Dermis microvascular lymphatic vessel endothelial cell (primary cell): ENCODE measurements around the gene CITED1. TPM values are rescaled to one million over a fixed set of nuclear protein-coding genes. Genes with fewer than 3 reads are reported as not detected.
"Not testable (repeated sequence)": the region's sequence is repeated elsewhere in the genome, so short reads cannot be mapped to it uniquely, and the experiment has no call there.

ENCODE experiments used
- DNase-seq, 2 donors: peaks; one replicate each; pipeline versions ENCODE4 v3.0.0 to v3.0.0-alpha.2; 2010; ENCODE audit warnings: low read depth in 2 of 2
- total RNA-seq: library from RNA; depleted of rRNA; stranded (reverse); fragments of >200 nt; gene quantifications from 2 replicates; pipeline ENCODE4 v1.2.1, GENCODE V29; 2014

The CITED1 gene
- total RNA-seq: 0.13 TPM in 2 replicates

- no peak for DNase-seq
These were observed at the start of gene CITED1 for GRCh38 chrX:72305286-72306084. TSS of gene CITED1 (minus strand) at chrX:72305914. CDS start at chrX:72302869, 3,045 bp downstream.

- no peak for DNase-seq
These were observed 47.1 kb upstream of the CITED1 start for GRCh38 chrX:72352786-72353185.

DNA sequence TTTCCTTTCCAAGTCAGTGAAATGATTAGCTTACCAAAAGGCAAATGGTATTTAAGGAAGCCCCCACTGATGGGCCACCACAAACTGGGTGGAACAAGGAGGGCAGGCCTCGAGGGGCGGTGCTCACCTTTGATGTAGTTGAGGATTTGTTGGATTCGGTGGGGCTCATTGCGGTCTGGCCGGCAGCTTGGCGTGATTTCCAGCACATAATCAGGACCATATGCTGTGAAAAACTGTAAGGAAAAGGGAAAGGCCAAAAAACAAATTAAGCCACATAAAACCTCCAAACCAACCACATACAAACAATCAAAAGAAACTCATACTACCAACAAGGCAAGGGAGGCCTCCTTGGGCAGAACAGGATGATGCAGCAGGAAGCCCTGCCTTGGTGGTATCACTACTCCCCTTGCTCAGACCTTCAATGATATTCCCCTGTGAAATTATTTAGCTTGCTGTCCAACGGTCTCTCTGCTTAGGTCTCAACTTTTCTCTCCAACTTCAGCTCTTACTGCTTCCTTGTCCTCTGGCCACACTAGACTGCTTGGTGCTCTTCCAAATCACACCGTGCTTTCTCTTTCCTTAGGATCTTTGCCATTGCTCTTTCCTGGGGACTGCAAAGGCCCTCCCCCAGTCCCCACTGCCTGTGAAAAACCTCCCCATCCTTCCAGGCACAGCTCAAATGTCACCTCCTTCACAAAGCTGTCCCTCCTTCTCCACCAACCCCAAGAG, 46.1 kb upstream of the CITED1 start:
- DNase-seq: no peak

- DNase-seq: no peak
These were observed 43.5 kb upstream of the CITED1 start for GRCh38 chrX:72349190-72349589.

DNA sequence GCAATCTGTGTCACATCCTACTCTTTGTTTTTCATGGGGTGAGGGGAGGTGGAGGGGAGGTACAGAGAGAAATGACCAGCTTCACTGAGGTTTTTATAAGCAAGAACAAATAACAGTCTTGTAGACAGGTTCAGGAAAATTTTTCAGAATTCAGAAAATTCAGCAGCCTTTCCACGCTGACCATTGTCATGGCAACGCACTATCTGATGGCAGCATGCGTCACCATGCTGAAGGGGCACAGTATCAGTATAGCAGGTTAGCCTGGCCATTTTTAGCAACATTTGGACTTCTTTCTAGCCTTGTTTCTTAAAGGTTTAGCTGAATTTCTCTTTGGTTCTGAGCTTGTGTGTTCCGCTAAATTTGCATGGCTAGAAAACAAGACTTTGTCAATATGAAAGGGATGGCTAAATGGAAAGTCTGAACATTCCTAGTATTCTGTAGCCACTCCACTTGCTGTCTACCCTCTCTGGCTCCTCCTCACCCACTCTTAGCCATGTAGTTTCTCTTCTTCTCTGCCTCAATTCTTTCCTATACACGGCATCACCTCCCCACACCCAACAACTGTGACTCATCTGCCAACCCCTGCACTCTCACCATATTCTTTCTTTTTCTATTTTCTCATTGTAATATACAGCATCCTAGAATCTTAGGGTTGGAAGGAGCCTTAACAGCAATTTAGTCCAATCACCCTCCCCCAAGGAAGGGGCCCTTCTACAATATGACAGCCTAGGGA, 42.7 kb upstream of the CITED1 start:
- DNase-seq: no peak

DNA sequence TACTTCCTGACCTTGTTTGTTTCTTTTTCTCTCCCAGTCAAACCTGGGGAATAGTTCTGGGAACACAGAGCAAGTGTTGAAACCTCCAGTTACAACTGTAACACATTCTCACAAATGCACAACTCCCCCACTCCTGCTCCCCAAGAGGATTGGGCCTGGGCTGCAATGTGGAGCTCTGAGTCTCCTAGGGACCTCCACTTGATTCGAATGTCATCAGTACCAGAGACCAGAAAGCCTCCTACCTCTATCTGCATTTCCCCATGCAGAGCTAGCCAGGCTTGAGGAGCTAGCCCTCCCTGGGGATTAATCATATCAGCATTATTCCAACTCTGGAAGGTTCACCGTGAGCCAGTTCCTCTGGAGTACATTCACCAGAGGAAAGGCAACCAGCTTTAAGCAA, 41.7 kb upstream of the CITED1 start:
- DNase-seq: no peak

DNA sequence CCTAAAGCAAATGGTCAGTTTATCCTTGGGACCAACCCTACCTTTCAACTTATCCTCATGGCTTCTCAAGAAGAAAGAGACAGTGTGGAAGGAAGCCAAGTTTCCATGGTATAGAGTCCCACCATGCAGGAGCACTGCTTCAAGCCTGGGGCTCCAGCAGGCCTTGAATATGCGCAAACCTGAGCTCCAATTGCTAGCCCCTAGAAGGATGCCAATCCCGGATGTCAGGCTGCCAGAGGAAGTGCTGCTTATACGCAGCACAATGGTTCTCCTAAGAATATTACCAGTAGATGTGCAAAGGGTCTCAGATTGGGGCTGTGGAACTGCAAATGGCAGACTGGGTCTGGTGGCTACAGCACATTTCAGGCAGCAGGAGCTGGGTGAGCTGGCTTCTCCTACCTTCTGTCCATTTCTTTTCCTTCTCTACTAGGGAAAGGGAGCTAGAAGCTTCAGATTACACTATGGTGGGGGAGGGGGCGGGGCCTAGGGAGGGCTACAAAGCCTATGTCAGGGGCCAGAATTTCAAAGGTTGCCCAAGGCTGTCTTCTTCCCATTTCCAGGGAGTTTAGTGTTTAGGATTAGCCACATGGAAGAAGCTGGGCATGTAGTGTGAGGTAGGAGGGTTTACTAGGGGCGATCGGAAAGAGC, 40.7 kb upstream of the CITED1 start:
- no peak for DNase-seq

GRCh38 chrX:72340626-72341025, 34.9 kb upstream of the CITED1 start:
- no peak for DNase-seq

GRCh38 chrX:72340041-72340440, 34.3 kb upstream of the CITED1 start:
- no peak for DNase-seq

DNA sequence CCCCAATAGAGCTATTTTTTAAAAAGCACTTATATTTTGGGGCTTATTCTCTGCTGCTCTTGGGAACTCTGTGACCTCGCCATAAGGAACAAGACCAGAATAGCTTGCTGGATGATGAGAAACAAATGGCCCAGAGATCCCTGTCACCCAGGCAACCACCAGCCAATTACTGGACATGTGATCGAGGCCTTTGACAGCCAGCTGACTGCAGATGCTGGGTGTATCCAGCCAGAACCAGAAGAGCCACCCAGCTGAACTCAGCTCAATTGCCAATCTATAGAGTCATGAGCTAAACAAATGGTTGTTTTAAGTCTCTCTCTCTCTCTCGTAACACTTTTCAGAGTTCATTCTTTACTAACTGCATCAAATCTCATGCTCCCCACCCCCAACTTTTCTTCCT, 24.4 kb upstream of the CITED1 start:
- DNase-seq: no peak

- no peak for DNase-seq
These were observed 21.0 kb upstream of the CITED1 start for GRCh38 chrX:72326605-72327300.

GRCh38 chrX:72319651-72320050, 13.9 kb upstream of the CITED1 start:
- not testable (repeated sequence) for DNase-seq

DNA sequence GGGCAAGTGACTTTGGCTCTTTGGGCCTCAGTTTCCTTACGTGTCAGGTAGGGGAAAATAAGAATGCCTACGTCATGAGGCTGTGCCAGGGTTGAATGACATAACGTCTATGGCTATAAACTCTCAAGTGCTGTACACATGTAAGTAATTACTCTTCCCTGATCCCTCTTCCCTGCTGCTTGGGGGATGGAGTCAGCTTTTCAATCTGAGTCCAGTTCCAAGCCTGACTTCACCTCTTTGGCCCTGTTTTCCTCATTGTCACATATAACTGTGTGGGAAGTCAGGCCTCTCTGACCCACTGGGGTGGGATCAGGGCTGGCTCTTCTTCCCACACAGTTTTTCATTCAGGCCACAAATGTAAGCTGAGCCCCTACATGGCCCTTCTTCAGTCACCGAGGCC, 11.4 kb upstream of the CITED1 start:
- DNase-seq: no peak

- no peak for DNase-seq
These were observed 10.8 kb upstream of the CITED1 start for GRCh38 chrX:72316408-72317110.

DNA sequence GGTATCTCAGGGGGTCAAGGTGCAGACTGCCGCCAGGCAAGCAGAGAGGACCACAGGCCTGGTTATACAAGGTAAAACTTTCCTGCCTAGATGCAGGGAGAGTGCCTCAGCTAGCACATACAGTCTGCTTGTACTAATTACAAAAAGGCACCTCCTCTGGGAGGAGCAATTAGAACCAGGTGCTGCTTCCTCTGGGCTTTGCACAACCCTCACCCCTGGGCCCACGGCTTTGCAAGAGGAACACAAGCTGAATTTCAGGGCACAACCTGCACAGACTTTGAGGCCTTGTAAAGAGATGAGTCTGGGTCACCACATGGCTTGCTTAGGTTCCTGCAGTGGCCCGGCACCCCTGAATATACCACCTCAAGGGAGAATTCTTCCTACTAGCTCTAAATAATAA, 9.2 kb upstream of the CITED1 start:
- DNase-seq: no peak

GRCh38 chrX:72313707-72314641, 8.3 kb upstream of the CITED1 start:
- no peak for DNase-seq

DNA sequence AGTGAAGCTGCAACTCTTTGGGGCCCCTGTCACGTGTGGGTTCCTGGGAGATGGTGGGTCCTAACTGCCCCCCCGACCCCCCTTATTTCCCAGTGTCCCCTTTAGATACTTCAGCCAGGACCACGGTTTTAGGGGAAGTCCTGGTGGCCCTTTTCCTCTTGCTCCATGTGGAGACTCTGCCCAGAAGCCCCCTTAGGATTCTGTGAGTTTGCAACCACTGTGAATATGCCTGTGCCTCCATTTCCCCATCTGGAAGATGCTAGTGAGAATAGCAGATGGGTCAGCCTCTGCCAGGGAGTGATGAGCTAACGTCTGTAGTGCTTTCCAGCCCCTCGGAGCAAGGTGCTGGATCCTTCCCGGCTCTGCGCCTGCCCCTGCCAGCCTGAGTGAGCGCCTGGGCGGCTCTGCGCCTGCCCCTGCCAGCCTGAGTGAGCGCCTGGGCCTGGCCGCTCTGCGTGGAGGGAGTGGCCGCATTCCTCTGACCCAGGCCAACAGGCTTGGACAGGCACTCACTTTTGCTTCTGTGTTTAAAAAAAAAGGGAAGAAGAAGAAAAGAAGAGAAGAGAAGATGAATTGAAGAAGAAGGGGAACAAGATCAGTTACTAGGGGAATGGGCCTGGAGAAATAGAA, 6.7 kb upstream of the CITED1 start:
- DNase-seq: no peak

GRCh38 chrX:72309297-72310071, 3.8 kb upstream of the CITED1 start:
- no peak for DNase-seq
